ENCODE data around the gene EML4.
A peak's percentile ranks its signal among the peaks of the same experiment; 100 is the strongest.
"Not testable (repeated sequence)": the region's sequence is repeated elsewhere in the genome, so short reads cannot be mapped to it uniquely, and the experiment has no call there.

Gene EML4

DNA sequence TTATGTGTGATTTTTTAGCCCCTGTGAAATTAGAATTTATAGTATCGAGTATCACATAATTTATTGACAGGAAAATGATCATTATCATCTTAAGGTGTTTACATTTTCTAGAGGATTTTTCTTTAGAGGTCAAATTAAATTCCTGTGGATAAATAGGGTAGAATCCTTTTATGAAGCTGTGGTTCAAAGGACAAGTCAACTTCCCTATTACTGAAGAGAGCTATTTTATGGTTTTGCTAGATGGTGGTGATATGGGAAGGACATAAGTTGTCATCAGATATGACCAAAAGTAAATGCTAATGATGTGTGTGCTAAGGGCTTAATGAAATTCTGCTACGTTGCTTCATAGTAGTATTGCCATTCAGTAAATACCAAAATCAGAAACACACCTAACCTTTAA is 80.1 kb downstream of the EML4 start:
- no peak for DNase-seq (ENCODE audit: low read depth in 2 of 3, low spot score in 1 of 3)

DNA sequence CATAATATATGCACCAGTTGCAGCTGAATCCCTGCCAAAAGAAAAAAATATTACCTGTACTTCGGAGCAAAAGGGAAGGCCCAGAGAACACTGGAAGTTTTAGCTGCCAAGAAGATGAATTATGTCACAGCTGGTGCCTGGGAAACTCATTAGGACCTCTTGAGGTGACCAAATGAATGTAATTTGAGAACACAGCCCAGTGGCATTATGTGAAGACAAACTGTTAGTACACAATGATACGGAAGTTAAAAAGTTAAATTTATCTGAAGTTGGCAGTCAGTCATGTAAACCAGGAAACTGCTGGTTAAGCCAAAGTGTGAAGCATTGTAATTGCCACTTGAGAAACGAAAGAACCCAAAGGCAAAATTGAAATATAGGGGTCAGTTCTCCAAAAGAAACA is 80.7 kb downstream of the EML4 start:
- DNase-seq (ENCODE audit: low read depth in 2 of 3, low spot score in 1 of 3), result no peak

DNA sequence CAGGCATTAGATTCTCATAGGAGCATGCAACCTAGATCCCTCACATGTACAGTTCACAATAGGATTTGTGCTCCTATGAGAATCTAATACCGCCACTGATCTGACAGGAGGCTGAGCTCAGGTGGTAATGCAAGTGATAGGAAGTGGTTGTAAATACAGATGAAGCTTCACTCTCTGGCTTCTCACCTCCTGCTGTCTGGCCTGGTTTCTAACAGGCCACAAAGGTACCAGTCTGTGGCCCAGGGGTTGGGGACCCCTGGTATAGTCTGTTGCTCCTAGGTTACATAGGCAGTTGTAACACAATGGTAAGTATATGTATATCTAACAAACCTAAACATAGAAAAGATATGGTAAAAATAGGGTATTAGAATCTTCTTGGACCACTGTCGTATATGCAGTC is 81.8 kb downstream of the EML4 start:
- DNase-seq (ENCODE audit: low read depth in 2 of 3, low spot score in 1 of 3), result no peak

DNA sequence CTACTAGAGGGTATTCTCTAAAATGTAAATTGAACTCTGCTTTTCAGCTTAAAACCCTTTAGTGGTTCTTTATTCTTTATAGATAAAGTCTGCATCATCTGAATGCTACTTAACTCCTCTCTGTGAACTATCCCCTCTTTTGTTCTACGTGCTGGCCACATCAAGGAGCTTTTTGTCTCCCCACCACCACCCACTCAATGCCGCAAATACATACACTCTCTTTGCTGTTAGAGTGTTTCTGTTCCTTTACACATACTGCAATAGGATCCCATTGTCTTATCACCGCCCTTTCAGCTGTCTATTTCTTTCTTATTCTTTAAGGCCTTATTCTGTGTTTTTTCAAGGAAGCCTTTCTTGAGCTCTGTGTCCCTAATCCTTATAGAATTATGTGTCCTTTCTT is 83.3 kb downstream of the EML4 start:
- DNase-seq (ENCODE audit: low read depth in 2 of 3, low spot score in 1 of 3), result peak in 1 of 3 donors; percentile 20

DNA sequence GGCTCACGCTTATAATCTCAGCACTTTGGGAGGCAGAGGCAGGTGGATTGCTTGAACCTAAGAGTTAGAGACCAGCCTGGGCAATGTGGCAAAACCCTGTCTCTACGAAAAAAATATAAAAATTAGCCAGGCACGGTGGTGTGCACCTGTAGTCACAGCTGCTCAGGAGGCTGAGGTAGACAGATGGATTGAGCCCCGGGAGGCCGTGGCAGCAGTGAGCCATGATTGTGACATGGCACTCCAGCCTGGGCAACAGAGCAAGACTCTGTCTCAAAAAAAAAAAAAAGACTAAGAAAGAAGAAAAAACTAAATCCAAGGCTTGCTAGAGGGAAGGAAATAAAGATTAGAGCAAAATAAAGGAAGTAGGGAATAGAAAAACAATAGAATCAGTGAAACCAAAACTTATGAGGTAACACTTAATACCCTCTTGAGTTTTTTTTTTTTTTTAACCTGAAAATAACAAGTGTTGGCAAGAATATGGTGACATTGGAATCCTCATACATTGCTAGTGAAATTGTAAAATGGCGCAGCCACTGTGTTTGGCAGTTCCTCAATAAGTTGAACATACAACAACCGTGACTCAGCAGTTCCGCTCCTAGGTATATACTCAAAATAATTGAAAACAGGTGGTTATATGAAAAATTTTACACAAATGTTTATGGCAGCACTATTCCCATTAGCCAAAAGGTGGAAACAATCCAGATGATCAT is 85.2 kb downstream of the EML4 start:
- no peak for DNase-seq (ENCODE audit: low read depth in 2 of 3, low spot score in 1 of 3)

DNA sequence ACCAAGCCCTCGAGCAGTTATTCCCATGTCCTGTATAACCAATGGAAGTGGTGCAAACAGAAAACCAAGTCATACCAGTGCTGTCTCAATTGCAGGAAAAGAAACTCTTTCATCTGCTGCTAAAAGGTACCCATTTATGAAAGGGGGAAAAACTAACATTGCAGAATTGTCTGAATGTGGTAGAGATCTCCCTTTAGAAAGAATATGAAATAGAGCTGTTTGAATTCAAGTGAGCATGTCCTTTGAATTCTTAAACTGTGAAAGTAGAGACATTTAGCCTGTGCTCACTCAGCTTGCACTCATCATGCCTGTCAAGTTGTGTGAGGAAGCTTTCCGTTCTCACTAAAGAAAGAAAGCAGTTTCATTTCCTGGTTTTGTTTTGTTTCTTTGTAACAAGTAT is 87.4 kb downstream of the EML4 start:
- DNase-seq (ENCODE audit: low read depth in 2 of 3, low spot score in 1 of 3), result no peak

DNA sequence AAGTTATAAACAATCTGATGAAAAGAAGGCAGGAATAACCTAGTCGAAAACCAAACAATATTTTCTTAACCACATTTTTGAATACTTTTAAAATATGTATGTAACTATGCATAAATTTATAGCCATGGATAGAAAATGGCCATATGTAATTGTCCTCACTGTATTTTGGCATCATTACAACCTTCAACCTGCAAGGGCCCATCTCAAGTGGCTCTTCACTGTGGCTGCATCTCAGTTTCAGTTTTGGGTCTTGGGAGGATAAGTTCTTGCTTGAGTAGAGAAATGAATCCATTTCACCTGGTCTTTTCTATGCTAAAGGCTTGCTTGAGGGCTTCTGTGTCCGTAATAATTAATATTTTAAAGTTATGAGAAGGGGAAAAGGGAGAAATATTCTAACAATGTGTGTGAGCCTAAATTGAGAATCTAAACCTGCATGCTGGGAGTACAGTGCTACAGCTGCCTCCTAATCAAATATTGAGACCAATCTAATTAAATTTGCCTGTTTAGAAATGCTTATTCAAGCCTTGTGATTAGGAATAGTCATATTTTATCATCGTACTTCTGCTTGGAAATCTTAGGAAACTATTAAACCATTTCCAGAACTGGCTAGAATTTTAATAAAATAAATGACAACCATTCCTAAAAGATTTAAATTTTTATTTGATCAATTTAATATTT is 92.5 kb downstream of the EML4 start:
- no peak for DNase-seq (ENCODE audit: low read depth in 2 of 3, low spot score in 1 of 3)

DNA sequence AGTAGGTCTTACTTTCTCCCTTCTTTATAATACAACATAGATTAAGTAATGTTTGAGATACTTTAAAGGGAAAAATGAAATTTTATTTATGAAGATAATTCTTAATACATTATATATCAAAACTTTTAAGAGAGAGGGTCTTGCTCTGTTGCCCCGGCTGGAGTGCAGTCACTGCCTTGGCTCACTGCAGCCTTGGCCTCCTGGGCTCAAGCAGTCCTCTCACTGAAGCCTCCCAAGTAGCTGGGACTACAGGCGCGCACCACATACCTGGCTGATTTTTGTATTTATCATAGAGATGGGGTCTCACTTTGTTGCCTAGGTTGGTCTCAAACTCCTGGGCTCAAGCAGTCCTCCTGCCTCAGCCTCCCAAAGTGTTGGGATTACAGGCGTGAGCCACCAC is 97.1 kb downstream of the EML4 start:
- no peak for DNase-seq (ENCODE audit: low read depth in 2 of 3, low spot score in 1 of 3)

DNA sequence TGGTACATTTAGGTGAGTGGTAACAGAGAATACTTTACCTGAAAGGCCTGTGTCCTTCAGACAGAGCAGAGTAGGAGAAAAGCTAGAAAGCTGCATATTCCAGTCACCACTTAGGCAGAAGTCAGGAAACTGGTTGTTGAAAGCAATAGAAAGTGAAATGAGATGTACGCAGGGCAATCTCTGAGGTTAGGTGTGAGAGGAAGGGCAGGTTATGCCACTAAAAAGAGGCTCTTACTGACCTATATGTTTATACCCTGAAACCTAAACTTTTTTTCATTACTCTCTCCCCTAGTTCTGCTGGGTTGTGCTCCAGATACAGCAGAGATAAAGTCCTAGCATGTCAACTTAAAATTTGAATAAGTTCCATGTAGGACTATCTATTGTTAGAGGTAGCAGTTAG is 98.4 kb downstream of the EML4 start:
- DNase-seq (ENCODE audit: low read depth in 2 of 3, low spot score in 1 of 3), result no peak

DNA sequence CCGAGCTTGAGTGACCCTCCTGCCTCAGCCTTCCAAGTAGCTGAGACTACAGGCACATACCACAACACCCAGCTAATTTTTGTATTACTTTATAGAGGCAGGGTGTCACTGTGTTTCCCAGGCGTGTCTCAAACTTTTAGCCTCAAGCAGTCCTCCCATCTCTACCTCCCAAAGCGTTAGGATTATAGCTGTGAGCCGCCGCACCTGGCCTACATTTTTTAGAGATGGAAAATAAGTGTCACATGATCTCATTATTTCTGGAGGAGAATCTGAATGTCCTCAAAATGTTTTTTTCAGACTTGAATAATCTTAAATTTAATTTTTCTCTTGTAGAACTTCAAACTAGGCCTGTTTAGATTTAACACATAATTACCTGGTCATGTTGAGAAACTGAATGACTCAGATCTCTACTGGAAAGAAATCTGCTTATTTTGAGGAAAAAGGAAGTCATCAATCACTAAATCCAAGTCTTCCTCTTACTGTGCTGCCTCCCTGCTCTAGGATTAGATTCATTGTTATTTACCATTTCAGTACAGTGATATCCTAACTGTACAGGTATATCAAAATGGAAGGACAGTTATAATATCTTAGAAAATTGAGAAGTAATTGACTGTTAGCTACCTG is 99.5 kb downstream of the EML4 start:
- DNase-seq (ENCODE audit: low read depth in 2 of 3, low spot score in 1 of 3), result no peak

DNA sequence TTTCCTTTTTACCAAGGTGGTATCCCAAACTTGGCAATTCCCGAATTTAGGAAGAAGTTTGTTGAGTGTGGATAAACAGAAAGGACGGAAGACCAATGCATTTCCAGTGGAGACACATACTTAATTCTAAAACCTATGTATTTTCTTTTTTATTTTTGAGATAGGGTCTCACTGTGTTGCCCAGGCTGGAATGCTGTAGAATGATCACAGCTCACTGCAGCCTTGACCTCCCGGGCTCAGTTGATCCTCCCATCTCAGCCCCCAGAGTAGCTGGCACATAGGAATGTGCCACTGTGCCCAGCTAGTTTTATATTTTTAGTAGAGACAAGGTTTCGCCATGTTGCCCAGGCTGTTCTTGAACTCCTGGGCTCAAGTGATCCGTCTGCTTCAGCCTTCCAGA is 101.6 kb downstream of the EML4 start:
- DNase-seq (ENCODE audit: low read depth in 2 of 3, low spot score in 1 of 3), result no peak

DNA sequence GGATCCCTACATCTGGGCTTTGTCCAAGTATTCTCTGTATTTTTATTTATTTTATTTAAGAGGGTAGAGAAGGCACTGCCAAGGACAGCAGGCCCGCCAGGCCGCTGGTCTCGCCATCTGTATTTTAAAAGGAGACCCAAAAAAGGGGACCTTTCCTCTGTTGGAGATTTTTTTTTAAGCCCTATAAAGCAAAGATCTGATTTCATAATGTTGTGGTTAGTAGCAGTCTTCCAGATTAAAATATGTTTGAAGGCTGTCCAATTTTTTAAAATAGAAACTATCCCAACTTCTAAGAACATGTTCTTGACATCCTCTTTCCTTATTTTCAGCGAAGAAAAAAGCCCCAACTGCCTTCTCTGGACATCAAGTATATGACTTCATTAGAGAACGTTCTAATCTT is 102.1 kb downstream of the EML4 start:
- not testable (repeated sequence) for DNase-seq (ENCODE audit: low read depth in 2 of 3, low spot score in 1 of 3)

DNA sequence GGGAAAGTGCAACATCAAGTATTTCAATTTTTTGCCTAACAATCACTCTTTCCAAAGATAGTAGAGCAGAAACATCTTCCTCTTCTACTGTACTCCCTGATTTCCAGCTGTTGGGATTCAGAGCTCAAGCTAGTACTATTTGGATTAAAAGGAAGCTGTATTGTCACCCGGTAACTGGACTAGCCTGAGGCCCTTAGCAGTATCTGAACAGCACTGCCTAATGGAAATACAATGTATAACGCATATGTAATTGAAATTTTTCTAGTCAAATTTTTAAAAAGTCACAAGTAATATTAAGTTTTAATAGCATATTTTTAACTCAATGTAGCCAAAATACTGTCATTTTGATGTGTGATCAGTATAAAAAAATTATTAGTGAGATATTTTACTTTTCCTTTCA is 105.7 kb downstream of the EML4 start:
- no peak for DNase-seq (ENCODE audit: low read depth in 2 of 3, low spot score in 1 of 3)

DNA sequence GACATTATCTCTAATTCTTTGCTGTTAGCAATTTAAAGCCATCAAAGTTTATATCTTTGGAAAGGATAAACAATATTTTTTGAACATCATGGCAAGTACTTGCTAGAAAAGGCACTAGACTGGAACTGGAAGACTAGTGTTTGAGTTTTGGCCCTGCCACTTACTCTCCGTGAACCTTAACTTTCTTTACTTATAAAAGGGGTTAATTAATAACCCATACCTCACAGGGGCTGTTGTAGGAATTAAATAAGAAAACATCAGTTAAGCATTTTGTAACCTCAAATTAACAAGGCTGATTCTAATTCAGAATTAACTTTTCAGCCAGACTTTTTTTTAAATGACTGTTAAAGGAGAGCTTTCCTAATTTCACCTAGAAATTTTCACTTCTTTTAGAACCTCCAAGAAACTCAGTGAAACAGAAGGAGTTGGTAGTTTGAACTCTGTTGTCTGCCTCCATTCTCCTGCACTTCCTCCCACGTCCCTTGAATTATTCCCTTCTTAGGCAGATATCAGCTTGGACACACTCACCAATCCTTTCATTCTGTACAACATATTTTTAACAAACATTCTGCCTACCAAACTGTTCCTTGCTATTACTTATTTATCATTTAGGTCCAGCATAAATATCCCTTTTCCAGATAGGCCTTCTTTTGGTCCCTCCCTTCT is 112.4 kb downstream of the EML4 start:
- DNase-seq (ENCODE audit: low read depth in 2 of 3, low spot score in 1 of 3), result no peak

DNA sequence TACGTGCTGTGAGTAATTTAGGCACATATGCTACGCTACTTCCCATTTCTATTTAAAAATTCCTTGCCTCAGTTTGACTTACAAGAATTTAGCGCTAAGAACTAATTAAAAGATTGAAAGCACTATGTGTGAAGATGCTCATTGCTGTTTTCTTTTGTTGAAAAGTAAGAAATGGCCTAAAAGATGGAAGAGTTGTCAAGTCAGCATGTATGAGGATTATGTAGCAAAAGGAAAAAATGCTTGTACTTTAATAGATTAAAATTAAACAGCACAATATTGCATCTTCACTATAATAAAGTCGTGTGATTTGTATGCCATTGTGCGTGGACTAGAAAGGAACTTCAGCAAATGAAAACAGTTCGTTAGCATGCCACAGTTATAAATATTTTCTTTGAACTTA is 114.9 kb downstream of the EML4 start:
- no peak for DNase-seq (ENCODE audit: low read depth in 2 of 3, low spot score in 1 of 3)

DNA sequence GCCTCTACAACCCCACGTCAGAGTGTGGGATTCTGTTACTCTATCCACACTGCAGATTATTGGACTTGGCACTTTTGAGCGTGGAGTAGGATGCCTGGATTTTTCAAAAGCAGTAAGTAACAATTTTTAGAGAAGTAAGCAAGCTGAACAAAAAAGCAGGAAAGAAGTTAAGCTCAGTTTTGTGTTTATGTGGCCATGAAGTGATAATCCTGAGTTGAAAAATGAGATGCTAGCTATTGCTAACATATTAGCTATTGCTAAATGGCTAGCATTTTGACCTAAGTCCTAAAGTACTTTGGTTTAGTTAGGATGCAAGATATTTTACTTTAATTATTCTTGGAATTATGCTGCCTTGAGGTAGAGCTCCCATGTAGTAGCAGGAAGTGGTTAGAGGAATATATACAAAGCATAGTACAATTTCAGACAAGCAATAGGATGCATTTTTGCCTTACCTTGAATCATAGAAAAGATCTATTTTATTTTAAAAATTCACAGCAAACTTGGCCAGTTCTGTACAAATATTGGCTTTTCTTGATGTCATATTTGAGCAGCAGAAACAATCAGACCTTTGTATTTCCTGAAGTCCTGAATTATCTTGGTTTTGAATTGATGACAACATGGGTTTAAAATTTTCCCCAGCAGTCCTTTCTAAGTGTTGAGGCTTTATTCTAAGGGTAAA is 117.3 kb downstream of the EML4 start:
- DNase-seq (ENCODE audit: low read depth in 2 of 3, low spot score in 1 of 3), result no peak

DNA sequence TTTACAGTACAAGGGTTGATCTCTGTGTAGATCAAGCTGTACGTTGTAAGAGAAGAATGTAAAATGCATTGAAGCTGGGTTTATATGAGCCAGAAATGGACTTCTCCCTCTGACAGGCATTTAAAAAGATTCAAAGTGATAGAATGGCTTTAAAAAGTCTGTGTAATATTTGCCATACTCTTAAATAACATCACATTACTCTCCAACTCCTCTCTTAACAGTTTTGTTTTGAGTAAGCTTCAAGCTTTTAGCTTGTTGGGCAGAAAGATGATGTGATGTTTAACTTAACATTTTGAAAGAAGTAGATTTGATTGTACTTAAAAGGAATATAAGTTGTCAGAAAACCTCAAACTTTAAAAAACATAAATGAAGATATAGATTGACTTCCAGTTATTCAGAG is 119.7 kb downstream of the EML4 start:
- DNase-seq (ENCODE audit: low read depth in 2 of 3, low spot score in 1 of 3), result no peak

DNA sequence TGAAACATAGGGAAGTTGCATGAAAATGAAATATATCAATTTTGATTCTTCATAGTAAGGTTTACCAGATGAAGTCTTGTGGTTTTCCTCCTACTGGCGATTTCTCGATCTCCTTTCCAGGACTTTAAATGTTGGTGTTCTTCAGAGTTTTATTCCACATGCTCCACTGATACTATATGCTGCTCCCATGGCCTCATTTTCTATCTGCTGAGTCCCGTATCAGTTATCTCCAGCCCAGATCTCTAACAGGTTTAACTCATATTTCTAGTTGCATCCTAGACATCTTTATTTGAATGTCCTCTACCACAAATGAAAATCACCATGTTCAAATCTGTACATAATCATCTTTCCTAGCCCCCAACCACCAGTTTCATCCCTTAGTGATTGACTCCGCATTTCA is 120.1 kb downstream of the EML4 start:
- no peak for DNase-seq (ENCODE audit: low read depth in 2 of 3, low spot score in 1 of 3)

DNA sequence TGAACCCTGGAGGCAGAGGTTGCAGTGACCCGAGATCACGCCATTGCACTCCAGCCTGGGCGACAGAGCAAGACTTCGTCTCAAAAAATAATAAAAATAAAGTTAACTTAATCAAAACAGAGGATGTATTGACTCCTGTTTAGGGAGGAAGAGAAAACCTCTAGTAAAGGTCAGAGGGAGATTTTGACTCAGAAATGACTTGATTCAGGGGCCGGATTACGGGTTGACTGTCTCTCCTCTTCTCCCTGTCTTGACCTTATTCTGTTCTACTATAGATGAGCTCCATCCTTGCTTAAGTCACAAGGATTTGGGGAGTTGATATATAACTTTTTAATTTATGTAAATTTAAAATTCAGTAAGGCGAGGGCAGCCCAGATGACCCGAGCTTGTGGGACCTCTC is 120.9 kb downstream of the EML4 start:
- DNase-seq (ENCODE audit: low read depth in 2 of 3, low spot score in 1 of 3), result no peak

DNA sequence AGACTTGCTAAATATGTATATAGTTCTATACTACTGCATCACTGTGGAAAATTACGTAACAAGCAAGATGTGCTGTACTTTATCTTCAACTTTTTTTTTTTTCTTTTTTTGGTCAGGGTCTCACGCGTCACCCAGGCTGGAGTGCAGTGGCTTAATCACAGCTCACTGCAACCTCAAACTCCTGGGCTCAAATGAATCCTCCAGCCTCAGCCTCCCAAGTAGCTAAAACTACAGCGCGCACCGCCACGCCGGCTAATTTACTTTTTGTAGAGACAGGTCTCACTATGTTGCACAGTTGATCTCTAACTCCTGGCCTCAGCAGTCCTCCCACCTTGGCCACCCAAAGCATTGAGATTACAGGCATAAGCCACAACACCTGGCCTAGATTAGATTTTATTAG is 123.9 kb downstream of the EML4 start:
- peak in 1 of 3 donors; percentile 1 for DNase-seq (ENCODE audit: low read depth in 2 of 3, low spot score in 1 of 3)

DNA sequence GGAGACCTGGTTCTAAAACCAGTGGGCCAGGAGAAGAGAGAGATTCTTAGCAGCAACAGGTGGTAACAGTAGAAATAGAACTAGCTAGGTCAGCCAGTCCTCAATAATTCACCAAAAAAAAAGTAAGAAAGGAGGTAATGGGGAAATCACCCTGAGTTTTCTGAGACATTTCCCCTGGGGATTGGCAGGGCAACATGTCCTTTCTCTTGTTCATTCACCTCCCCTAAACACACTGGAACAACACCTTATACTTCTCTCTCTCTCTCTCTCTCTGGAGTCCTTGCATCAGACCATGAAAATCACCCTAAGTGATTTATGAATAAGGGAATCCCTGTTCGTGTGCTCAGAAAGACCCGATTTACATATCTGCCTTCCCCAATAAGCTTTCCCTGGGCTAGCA is 127.1 kb downstream of the EML4 start:
- no peak for DNase-seq (ENCODE audit: low read depth in 2 of 3, low spot score in 1 of 3)

All from stimulated activated CD4-positive, alpha-beta T cell treated with anti-CD3 and anti-CD28 coated beads, Interleukin-12 subunit alpha, Interleukin-12 subunit beta, amount 100 ng/mL, for 48 hours (primary cell).